ENCODE measurements around the gene GARS1. TPM values are rescaled to one million over a fixed set of nuclear protein-coding genes. Genes with fewer than 3 reads are reported as not detected.

Gene GARS1
- total RNA-seq, 1 experiment from 2014 or later: 95.4 TPM

DNA sequence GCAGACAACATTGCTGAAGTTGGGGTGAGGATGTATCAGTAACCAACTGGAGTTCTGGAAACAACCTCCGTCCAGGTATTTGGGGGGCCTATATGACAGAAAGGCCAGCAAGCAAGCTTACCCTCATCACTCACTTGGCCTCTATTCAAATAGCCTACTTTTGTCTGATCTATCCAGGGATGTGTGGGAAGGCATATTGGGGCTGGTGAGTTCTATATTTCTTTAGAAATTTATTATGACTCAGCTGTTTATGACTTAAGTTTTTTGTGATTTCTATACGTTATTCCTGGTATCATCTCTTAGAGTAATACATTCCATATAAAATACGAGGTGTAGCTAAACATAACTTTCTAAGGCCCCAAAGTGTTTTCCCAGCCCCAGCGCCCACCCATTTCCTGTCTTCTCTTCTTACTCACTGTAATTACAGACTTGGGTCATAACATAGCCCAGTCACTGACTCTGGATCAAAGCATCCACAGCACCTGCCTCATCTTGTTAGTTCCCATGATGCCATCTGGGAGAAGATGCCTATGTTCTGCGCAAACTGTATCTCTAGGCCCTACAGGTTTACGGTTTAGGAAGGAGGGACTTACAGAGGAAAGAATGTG is 18.1 kb downstream of the GARS1 start:
- no peak overlapping the region for H3K4me2 ChIP-seq (ENCODE audit: low read length)
- no peak overlapping the region for H3K9ac ChIP-seq (ENCODE audit: low read length)
- H3K79me2 ChIP-seq (ENCODE audit: low read length): no peaks in the 10 kb centered on the region
- no peak overlapping the region for H3K4me3 ChIP-seq (ENCODE audit: low read length)
- no peaks in the 10 kb centered on the region for H4K20me1 ChIP-seq (ENCODE audit: low read length)
- H3K9me3 ChIP-seq (ENCODE audit: low read length): no peaks in the 10 kb centered on the region
- ChIA-PET CTCF (no interaction called here), POLR2A (ENCODE audit: unreplicated experiment) (no interaction called here)
- no peak overlapping the region for H3K27ac ChIP-seq (ENCODE audit: low read length)
- no peaks in the 10 kb centered on the region for H3K9me2 ChIP-seq (replicated peaks; ENCODE audit: low read length)
- no peaks in the 10 kb centered on the region for H3F3A ChIP-seq (ENCODE audit: low read length, unreplicated experiment)
- BruUV-seq (replicated peaks): no TSS peak
- ATAC-seq: no peak; the same call in 1 of the 2 replicates
- intact Hi-C loops (cut with micrococcal nuclease): no loop called here
- TF ChIP-seq EZH2 (IDR thresholded peaks at IDR 0.05; ENCODE audit: low read length, unreplicated experiment): no peak
- TF ChIP-seq EZH2phosphoT487 (IDR thresholded peaks at IDR 0.05; ENCODE audit: borderline replicate concordance, low read length): no peak
- TF ChIP-seq, protein P1, sequence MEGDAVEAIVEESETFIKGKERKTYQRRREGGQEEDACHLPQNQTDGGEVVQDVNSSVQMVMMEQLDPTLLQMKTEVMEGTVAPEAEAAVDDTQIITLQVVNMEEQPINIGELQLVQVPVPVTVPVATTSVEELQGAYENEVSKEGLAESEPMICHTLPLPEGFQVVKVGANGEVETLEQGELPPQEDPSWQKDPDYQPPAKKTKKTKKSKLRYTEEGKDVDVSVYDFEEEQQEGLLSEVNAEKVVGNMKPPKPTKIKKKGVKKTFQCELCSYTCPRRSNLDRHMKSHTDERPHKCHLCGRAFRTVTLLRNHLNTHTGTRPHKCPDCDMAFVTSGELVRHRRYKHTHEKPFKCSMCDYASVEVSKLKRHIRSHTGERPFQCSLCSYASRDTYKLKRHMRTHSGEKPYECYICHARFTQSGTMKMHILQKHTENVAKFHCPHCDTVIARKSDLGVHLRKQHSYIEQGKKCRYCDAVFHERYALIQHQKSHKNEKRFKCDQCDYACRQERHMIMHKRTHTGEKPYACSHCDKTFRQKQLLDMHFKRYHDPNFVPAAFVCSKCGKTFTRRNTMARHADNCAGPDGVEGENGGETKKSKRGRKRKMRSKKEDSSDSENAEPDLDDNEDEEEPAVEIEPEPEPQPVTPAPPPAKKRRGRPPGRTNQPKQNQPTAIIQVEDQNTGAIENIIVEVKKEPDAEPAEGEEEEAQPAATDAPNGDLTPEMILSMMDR (conservative IDR thresholded peaks at IDR 0.05; ENCODE audit: low read depth, low read length): no peak
- H3K27me3 ChIP-seq (ENCODE audit: low read length): no peaks in the 10 kb centered on the region
- H2AFZ ChIP-seq (ENCODE audit: low read length): no peak overlapping the region
- H3K4me1 ChIP-seq (ENCODE audit: insufficient read depth, low read length): no peaks in the 10 kb centered on the region
- no peak for DNase-seq
- peaks cover 77% of the 10 kb centered on the region for H3K36me3 ChIP-seq (ENCODE audit: low read depth, low read length)

DNA sequence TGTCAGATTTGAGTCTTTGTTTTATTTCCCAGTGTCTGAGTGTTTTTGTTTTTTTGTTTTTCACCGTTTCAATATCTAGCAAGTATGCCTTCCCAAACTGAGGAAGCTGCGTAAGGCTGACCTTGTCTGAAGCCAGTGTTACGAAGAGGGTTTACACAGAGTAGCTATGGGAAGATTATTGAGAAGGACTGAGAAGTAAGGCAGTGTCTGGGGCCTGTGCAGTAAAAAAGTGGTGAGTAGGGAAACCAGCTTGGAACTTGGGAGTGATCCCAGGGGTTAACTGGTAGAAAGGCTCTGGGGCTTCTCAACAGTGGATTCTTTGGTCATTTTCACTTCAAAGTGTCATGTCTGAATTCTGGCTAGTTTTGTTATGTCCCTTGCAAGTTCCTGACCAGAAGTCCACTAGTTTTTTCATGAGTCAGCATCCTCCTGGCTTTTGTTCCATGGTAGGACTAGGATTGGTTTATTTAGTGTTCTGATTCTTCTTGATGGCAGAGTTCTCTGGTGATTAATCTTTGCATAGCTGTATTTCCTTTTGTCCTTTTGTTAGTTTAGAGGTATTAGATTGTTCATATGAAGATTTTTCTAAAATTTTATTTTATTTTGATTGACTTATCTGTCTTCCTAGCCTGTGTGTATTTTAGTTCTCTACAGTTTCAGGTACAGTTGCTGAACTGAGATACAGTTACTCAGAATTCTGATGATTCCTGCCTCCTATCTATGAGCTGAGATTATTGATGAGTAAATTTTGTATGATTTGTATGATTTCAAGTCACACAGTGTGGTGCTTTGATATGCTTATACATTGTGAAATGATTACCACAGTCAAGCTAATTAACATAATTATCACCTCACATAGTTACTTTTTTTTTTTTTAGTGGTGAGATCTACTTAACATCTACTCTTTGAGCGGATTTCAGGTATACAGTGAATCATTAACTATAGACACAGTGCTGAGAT is 19.0 kb downstream of the GARS1 start:
- Histone ChIP-seq H3K27ac (ENCODE audit: low read length) (no peak overlapping the region), H3K9me2 (replicated peaks; ENCODE audit: low read length) (no peaks in the 10 kb centered on the region), H3K27me3 (ENCODE audit: low read length) (no peaks in the 10 kb centered on the region), H3K79me2 (ENCODE audit: low read length) (no peaks in the 10 kb centered on the region), H3K4me2 (ENCODE audit: low read length) (no peak overlapping the region), H3K9me3 (ENCODE audit: low read length) (no peaks in the 10 kb centered on the region), H3K36me3 (ENCODE audit: low read depth, low read length) (peaks cover 72% of the 10 kb centered on the region), H2AFZ (ENCODE audit: low read length) (no peak overlapping the region), H3F3A (ENCODE audit: low read length, unreplicated experiment) (no peaks in the 10 kb centered on the region), H3K9ac (ENCODE audit: low read length) (no peak overlapping the region), H3K4me1 (ENCODE audit: insufficient read depth, low read length) (no peaks in the 10 kb centered on the region), H3K4me3 (ENCODE audit: low read length) (no peak overlapping the region), H4K20me1 (ENCODE audit: low read length) (no peaks in the 10 kb centered on the region)
- BruUV-seq (replicated peaks): no TSS peak
- peak; percentile 31 for ATAC-seq
- TF ChIP-seq EZH2phosphoT487 (IDR thresholded peaks at IDR 0.05; ENCODE audit: borderline replicate concordance, low read length): no peak
- POLR2A ChIA-PET (ENCODE audit: unreplicated experiment): no interaction called here
- DNase-seq: no peak
- intact Hi-C loops (cut with micrococcal nuclease): no loop called here
- CTCF ChIA-PET: interaction anchor here (0.5 kb wide), 1 partner anchor 254 kb away, joined by 9 read pairs; no protein-coding TSS in a partner anchor

DNA sequence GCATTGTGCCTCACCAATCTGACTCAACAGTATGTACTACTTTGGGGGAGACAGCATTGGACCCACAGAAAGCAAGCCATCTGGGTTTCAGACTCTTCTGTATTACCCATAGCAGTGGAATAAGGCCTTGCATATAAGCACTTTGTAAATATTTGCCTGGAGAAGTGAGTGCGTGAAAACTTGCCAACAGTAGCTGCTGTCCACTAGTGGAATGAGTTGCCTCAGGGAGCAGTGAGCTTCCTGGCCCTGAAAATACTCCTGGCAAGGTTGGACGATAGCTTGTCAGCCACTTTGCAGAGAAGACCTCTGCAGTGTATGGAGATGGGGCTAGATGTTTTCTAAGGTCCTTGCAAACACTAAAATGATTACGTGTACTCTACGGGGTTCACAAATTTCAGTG is 21.6 kb downstream of the GARS1 start:
- CTCF ChIA-PET: no interaction called here
- Histone ChIP-seq H3K4me1 (ENCODE audit: insufficient read depth, low read length) (no peaks in the 10 kb centered on the region), H4K20me1 (ENCODE audit: low read length) (no peaks in the 10 kb centered on the region), H3K9me3 (ENCODE audit: low read length) (no peaks in the 10 kb centered on the region), H2AFZ (ENCODE audit: low read length) (no peak overlapping the region), H3K27me3 (ENCODE audit: low read length) (no peaks in the 10 kb centered on the region), H3K9ac (ENCODE audit: low read length) (no peak overlapping the region), H3F3A (ENCODE audit: low read length, unreplicated experiment) (no peaks in the 10 kb centered on the region), H3K9me2 (replicated peaks; ENCODE audit: low read length) (no peaks in the 10 kb centered on the region), H3K4me2 (ENCODE audit: low read length) (no peak overlapping the region), H3K36me3 (ENCODE audit: low read depth, low read length) (peaks cover 59% of the 10 kb centered on the region), H3K4me3 (ENCODE audit: low read length) (no peak overlapping the region), H3K79me2 (ENCODE audit: low read length) (no peaks in the 10 kb centered on the region), H3K27ac (ENCODE audit: low read length) (no peak overlapping the region)
- no TSS peak for BruUV-seq (replicated peaks)
- POLR2A ChIA-PET (ENCODE audit: unreplicated experiment): no interaction called here
- no peak for TF ChIP-seq EZH2phosphoT487 (IDR thresholded peaks at IDR 0.05; ENCODE audit: borderline replicate concordance, low read length)
- TF ChIP-seq, protein P1 (conservative IDR thresholded peaks at IDR 0.05; ENCODE audit: low read depth, low read length): no peak
- no peak for TF ChIP-seq EZH2 (IDR thresholded peaks at IDR 0.05; ENCODE audit: low read length, unreplicated experiment)
- ATAC-seq (no peak), DNase-seq (no peak)
- intact Hi-C loops (cut with micrococcal nuclease): no loop called here
